IMR-90 (cell line): ENCODE data around the gene CDH7. TPM values are rescaled to one million over a fixed set of nuclear protein-coding genes. Genes with fewer than 3 reads are reported as not detected.

Experiments
- ATAC-seq: fragments of 200-7000 bp; cut with Tn5 transposase; 2 replicates; pipeline ENCODE4 v1.9.1; 2020; ENCODE audit warnings: low read depth, mild to moderate bottlenecking, moderate library complexity
- BruUV-seq: library from RNA; stranded (reverse); fragments of 400-500 nt; replicated peaks from 2 replicates; lab custom pipeline; 2021; lab: Mats Ljungman, UMichigan
- CTCF ChIA-PET: fragments of 300-600 bp; formaldehyde crosslinking; extraction: SDS; loops from one replicate; lab custom pipeline; 2021; ENCODE audit warnings: antibody characterized with exemption; lab: Yijun Ruan, JAX
- POLR2A ChIA-PET: fragments of 300-600 bp; sonication (Branson Sonifier 250); formaldehyde crosslinking; loops from one replicate; lab custom pipeline; 2022; ENCODE audit warnings: antibody characterized with exemption; ENCODE audit not compliant: unreplicated experiment; lab: Charles Lee
- DNase-seq: peaks from one replicate; pipeline ENCODE4 v3.0.0; 2013
- H2AFZ ChIP-seq: replicated peaks from 2 replicates; pipeline ENCODE3; 2013; ENCODE audit warnings: low read length, mild to moderate bottlenecking; ENCODE audit not compliant: poor library complexity
- H2AK5ac ChIP-seq: 2 replicates; pipeline ENCODE4 v1.6.1; 2013; ENCODE audit warnings: low read depth, low read length, inconsistent platforms
- H2AK9ac ChIP-seq: replicated peaks from 2 replicates; pipeline ENCODE3; 2013; ENCODE audit warnings: mild to moderate bottlenecking, low read depth, low read length, moderate library complexity; ENCODE audit not compliant: poor library complexity
- H2BK120ac ChIP-seq: 2 replicates; pipeline ENCODE4 v1.6.1; 2013; ENCODE audit warnings: low read depth, low read length, inconsistent platforms
- H2BK15ac ChIP-seq: 3 replicates; pipeline ENCODE4 v1.6.1; 2013; ENCODE audit warnings: low read depth, low read length, inconsistent platforms
- H2BK20ac ChIP-seq: 2 replicates; pipeline ENCODE4 v1.6.1; 2013; ENCODE audit warnings: low read depth, mild to moderate bottlenecking, inconsistent platforms, low read length, moderate library complexity
- H2BK5ac ChIP-seq: 2 replicates; pipeline ENCODE4 v1.6.1; 2013; ENCODE audit warnings: mild to moderate bottlenecking, low read depth, low read length, inconsistent platforms; ENCODE audit not compliant: poor library complexity, severe bottlenecking
- H3K14ac ChIP-seq: replicated peaks from 2 replicates; pipeline ENCODE4 v1.6.1; 2013; ENCODE audit warnings: low read depth, low read length, inconsistent platforms
- H3K18ac ChIP-seq: 2 replicates; pipeline ENCODE4 v1.6.1; 2013; ENCODE audit warnings: low read depth, low read length, control low read depth
- H3K23ac ChIP-seq: 2 replicates; pipeline ENCODE4 v1.6.1; 2013; ENCODE audit warnings: low read depth, low read length, inconsistent platforms
- H3K27ac ChIP-seq: 2 replicates; pipeline ENCODE4 v1.5.1; 2013; ENCODE audit warnings: mild to moderate bottlenecking, control low read depth, low read length; ENCODE audit not compliant: insufficient read depth
- H3K27me3 ChIP-seq: 2 replicates; pipeline ENCODE4 v1.6.1; 2013; ENCODE audit warnings: low read length; ENCODE audit not compliant: control insufficient read depth, insufficient read depth
- H3K36me3 ChIP-seq: 2 replicates; pipeline ENCODE4 v1.6.1; 2013; ENCODE audit warnings: low read length, mixed read lengths; ENCODE audit not compliant: control insufficient read depth, insufficient read depth
- H3K4ac ChIP-seq: 2 replicates; pipeline ENCODE4 v1.6.1; 2013; ENCODE audit warnings: low read depth, low read length, inconsistent platforms
- H3K4me1 ChIP-seq: 2 replicates; pipeline ENCODE4 v1.6.1; 2013; ENCODE audit warnings: low read length, mixed read lengths; ENCODE audit not compliant: control insufficient read depth, insufficient read depth
- H3K4me2 ChIP-seq: 2 replicates; pipeline ENCODE4 v1.6.1; 2013; ENCODE audit warnings: low read depth, mild to moderate bottlenecking, control low read depth, low read length, moderate library complexity
- H3K4me3 ChIP-seq: 2 replicates; pipeline ENCODE4 v1.5.1; 2013; ENCODE audit warnings: low read depth, mild to moderate bottlenecking, control low read depth, low read length, moderate library complexity; ENCODE audit not compliant: insufficient read depth
- H3K56ac ChIP-seq: 2 replicates; pipeline ENCODE4 v1.6.1; 2013; ENCODE audit warnings: low read length, inconsistent platforms; ENCODE audit not compliant: insufficient read depth; ENCODE audit errors: extremely low read depth
- H3K79me1 ChIP-seq, 2 experiments: 2 replicates each; pipeline ENCODE4 v1.6.1; 2013; ENCODE audit warnings: low read length in 2 of 2, inconsistent platforms in 1 of 2, low read depth in 1 of 2
- H3K9ac ChIP-seq: 2 replicates; pipeline ENCODE4 v1.6.1; 2013; ENCODE audit warnings: low read depth, low read length, control low read depth
- H3K9me1 ChIP-seq: 2 replicates; pipeline ENCODE4 v1.6.1; 2013; ENCODE audit warnings: low read length, inconsistent platforms; ENCODE audit not compliant: insufficient read depth
- H3K9me3 ChIP-seq: 2 replicates; pipeline ENCODE4 v1.6.1; 2013; ENCODE audit warnings: low read length; ENCODE audit not compliant: control insufficient read depth, insufficient read depth
- H4K20me1 ChIP-seq: 2 replicates; pipeline ENCODE4 v1.6.1; 2013; ENCODE audit warnings: low read length, inconsistent platforms; ENCODE audit not compliant: insufficient read depth
- H4K5ac ChIP-seq: 2 replicates; pipeline ENCODE4 v1.6.1; 2013; ENCODE audit warnings: mild to moderate bottlenecking, low read depth, low read length, control low read depth
- H4K8ac ChIP-seq, 2 experiments: 2 replicates each; pipeline ENCODE4 v1.6.1; 2013; ENCODE audit warnings: low read depth in 2 of 2, low read length in 2 of 2, control low read depth in 1 of 2, inconsistent platforms in 1 of 2
- H4K91ac ChIP-seq: 2 replicates; pipeline ENCODE4 v1.6.1; 2013; ENCODE audit warnings: low read depth, low read length, inconsistent platforms; ENCODE audit not compliant: insufficient read depth
- BHLHE40 ChIP-seq: fragments of 150-350 bp; IDR thresholded peaks from 2 replicates; pipeline ENCODE4 v1.6.1; 2016; ENCODE audit warnings: mild to moderate bottlenecking, low read depth, low read length
- CEBPB ChIP-seq: IDR thresholded peaks from 2 replicates; pipeline ENCODE4 v1.6.1; 2012; ENCODE audit warnings: low read depth, low read length, improper control_type of control experiment
- CHD1 ChIP-seq: IDR thresholded peaks from 2 replicates; pipeline ENCODE4 v1.6.1; 2012; ENCODE audit warnings: low read depth, low read length, improper control_type of control experiment
- ELK1 ChIP-seq: fragments of 150-350 bp; IDR thresholded peaks from 2 replicates; pipeline ENCODE4 v1.6.1; 2016; ENCODE audit warnings: low read depth, mild to moderate bottlenecking, low read length, moderate library complexity, borderline replicate concordance
- FOS ChIP-seq: fragments of 150-350 bp; IDR thresholded peaks from 2 replicates; pipeline ENCODE4 v1.6.1; 2016; ENCODE audit warnings: low read depth, low read length
- MAFK ChIP-seq: IDR thresholded peaks from 2 replicates; pipeline ENCODE4 v1.6.1; 2012; ENCODE audit warnings: low read depth, low read length, improper control_type of control experiment
- MAZ ChIP-seq: IDR thresholded peaks from 2 replicates; pipeline ENCODE4 v1.6.1; 2012; ENCODE audit warnings: low read depth, mild to moderate bottlenecking, low read length, improper control_type of control experiment, moderate library complexity, borderline replicate concordance
- MXI1 ChIP-seq: IDR thresholded peaks from 2 replicates; pipeline ENCODE4 v1.6.1; 2012; ENCODE audit warnings: low read depth, mild to moderate bottlenecking, low read length, moderate library complexity, borderline replicate concordance
- NFE2L2 ChIP-seq: fragments of 150-350 bp; IDR thresholded peaks from 2 replicates; pipeline ENCODE4 v1.6.1; 2016; ENCODE audit warnings: low read depth, mild to moderate bottlenecking, low read length
- POLR2A ChIP-seq: IDR thresholded peaks from 2 replicates; pipeline ENCODE4 v1.6.1; 2012; ENCODE audit warnings: mild to moderate bottlenecking, low read depth, low read length
- RAD21 ChIP-seq: IDR thresholded peaks from 2 replicates; pipeline ENCODE4 v1.6.1; 2012; ENCODE audit warnings: low read length, improper control_type of control experiment
- RCOR1 ChIP-seq: IDR thresholded peaks from 2 replicates; pipeline ENCODE4 v1.6.1; 2012; ENCODE audit warnings: mild to moderate bottlenecking, low read length, improper control_type of control experiment; ENCODE audit not compliant: insufficient replicate concordance
- RFX5 ChIP-seq: IDR thresholded peaks from 2 replicates; pipeline ENCODE4 v1.8.0; 2012; ENCODE audit warnings: low read depth, mild to moderate bottlenecking, low read length, moderate library complexity
- SMC3 ChIP-seq: fragments of 150-350 bp; IDR thresholded peaks from 2 replicates; pipeline ENCODE4 v1.6.1; 2016; ENCODE audit warnings: low read depth, mild to moderate bottlenecking, antibody characterized with exemption, low read length, moderate library complexity
- USF2 ChIP-seq: fragments of 150-350 bp; IDR thresholded peaks from 2 replicates; pipeline ENCODE4 v1.6.1; 2017; ENCODE audit warnings: mild to moderate bottlenecking, antibody characterized with exemption, low read length, low read depth
- WGBS, 2 experiments: methylation state at CpG; one replicate each; pipeline versions ENCODE4 v1.1.5 to v1.1.7; 2013; ENCODE audit warnings: missing lambda C conversion rate in 2 of 2; ENCODE audit not compliant: insufficient read length in 1 of 2; ENCODE audit errors: extremely low coverage in 2 of 2; 5-methylcytosine and 5-hydroxymethylcytosine counted together
- dilution Hi-C: fragments of 300-500 bp; cut with HindIII; formaldehyde crosslinking; loops from one replicate; pipeline ENCODE4 v1.14.3; 2018; ENCODE audit warnings: low sequenced_read_pairs; ENCODE audit not compliant: unreplicated experiment
- in situ Hi-C: fragments of 300-500 bp; cut with MboI; formaldehyde crosslinking; loops from 3 replicates; pipeline ENCODE4 v1.14.3; 2019; ENCODE audit warnings: low sequenced_read_pairs, inconsistent platforms, mixed read lengths
- intact Hi-C: fragments of 100-400 bp; cut with micrococcal nuclease; formaldehyde crosslinking; loops from 2 replicates; pipeline ENCODE4 v1.10.0; 2022
- polyA plus RNA-seq, 3 experiments: library from polyadenylated mRNA; depleted of rRNA; stranded (reverse); fragments of >200 nt; gene quantifications; 2 replicates each; pipeline ENCODE4 v1.2.3, GENCODE V29; 2012; ENCODE audit warnings: low replicate concordance in 1 of 3
- total RNA-seq: library from RNA; depleted of rRNA; stranded (reverse); fragments of >200 nt; gene quantifications from 2 replicates; pipeline ENCODE4 v1.2.3, GENCODE V29; 2012
- TF ChIP-seq, protein P1 (sequence below): conservative IDR thresholded peaks from 2 replicates; pipeline ENCODE4 v1.5.1; 2012; ENCODE audit warnings: mild to moderate bottlenecking, low read depth, low read length, improper control_type of control experiment

Gene CDH7
- total and polyA plus RNA-seq, 2 of the 4 experiments (the other 2 are of a cell fraction), result not detected

- H3K23ac ChIP-seq, result no peak overlapping the region
- no peak overlapping the region for H3K18ac ChIP-seq
- no peak overlapping the region for H3K56ac ChIP-seq
- no peak overlapping the region for H3K27ac ChIP-seq
- ChIA-PET CTCF (no interaction called here), POLR2A (no interaction called here)
- no peaks in the 10 kb centered on the region for H4K20me1 ChIP-seq
- H3K27me3 ChIP-seq, result no peaks in the 10 kb centered on the region
- no peak overlapping the region for H3K14ac ChIP-seq
- H3K36me3 ChIP-seq, result no peaks in the 10 kb centered on the region
- no peak overlapping the region for H2BK20ac ChIP-seq
- no peak overlapping the region for H4K5ac ChIP-seq
- no peak overlapping the region for H2AK9ac ChIP-seq
- no peaks in the 10 kb centered on the region for H3K79me1 ChIP-seq
- in situ Hi-C loops (no loop called here), intact Hi-C loops (no loop called here), dilution Hi-C loops (no loop called here)
- H3K4me1 ChIP-seq, result no peaks in the 10 kb centered on the region
- no peak for DNase-seq
- no peaks in the 10 kb centered on the region for H3K9me1 ChIP-seq
- no CpG with 5 or more reads among the region's 3 CpGs for WGBS, 2 experiments
- TF ChIP-seq, protein P1, sequence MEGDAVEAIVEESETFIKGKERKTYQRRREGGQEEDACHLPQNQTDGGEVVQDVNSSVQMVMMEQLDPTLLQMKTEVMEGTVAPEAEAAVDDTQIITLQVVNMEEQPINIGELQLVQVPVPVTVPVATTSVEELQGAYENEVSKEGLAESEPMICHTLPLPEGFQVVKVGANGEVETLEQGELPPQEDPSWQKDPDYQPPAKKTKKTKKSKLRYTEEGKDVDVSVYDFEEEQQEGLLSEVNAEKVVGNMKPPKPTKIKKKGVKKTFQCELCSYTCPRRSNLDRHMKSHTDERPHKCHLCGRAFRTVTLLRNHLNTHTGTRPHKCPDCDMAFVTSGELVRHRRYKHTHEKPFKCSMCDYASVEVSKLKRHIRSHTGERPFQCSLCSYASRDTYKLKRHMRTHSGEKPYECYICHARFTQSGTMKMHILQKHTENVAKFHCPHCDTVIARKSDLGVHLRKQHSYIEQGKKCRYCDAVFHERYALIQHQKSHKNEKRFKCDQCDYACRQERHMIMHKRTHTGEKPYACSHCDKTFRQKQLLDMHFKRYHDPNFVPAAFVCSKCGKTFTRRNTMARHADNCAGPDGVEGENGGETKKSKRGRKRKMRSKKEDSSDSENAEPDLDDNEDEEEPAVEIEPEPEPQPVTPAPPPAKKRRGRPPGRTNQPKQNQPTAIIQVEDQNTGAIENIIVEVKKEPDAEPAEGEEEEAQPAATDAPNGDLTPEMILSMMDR, result no peak
- TF ChIP-seq CEBPB, result no peak
- TF ChIP-seq CHD1, result no peak
- no peak for TF ChIP-seq POLR2A
- no peak for TF ChIP-seq FOS
- no peak for TF ChIP-seq RCOR1
- TF ChIP-seq SMC3, result no peak
- TF ChIP-seq ELK1, result no peak
- TF ChIP-seq MAZ, result no peak
- TF ChIP-seq BHLHE40, result no peak
- TF ChIP-seq NFE2L2, result no peak
- TF ChIP-seq MXI1, result no peak
- TF ChIP-seq USF2, result no peak
- TF ChIP-seq MAFK, result no peak
- no peak for TF ChIP-seq RAD21
- TF ChIP-seq RFX5, result no peak
- ATAC-seq, result no peak
- no peak overlapping the region for H2AFZ ChIP-seq
- H3K4me3 ChIP-seq, result no peak overlapping the region
- H3K9ac ChIP-seq, result no peak overlapping the region
- H3K4ac ChIP-seq, result no peak overlapping the region
- H2AK5ac ChIP-seq, result no peak overlapping the region
- H2BK120ac ChIP-seq, result no peak overlapping the region
- no peak overlapping the region for H2BK5ac ChIP-seq
- no peak overlapping the region for H3K4me2 ChIP-seq
- BruUV-seq, result no TSS peak
- no peak overlapping the region for H4K91ac ChIP-seq
- H3K9me3 ChIP-seq, result peaks cover 2% of the 10 kb centered on the region; the same call in 1 of the 2 replicates
- H2BK15ac ChIP-seq, result no peak overlapping the region
- no peak overlapping the region for H4K8ac ChIP-seq
Observed at GRCh38 chr18:65821911-65822310, 71.1 kb downstream of the CDH7 start.
